ENCODE measurements around the gene UBASH3B.
A peak's percentile ranks its signal among the peaks of the same experiment; 100 is the strongest.

UBASH3B gene

GRCh38 chr11:122679466-122679865 is 23.9 kb downstream of the UBASH3B start:
- no peak for DNase-seq

GRCh38 chr11:122681070-122681469 is 25.5 kb downstream of the UBASH3B start:
- DNase-seq, result no peak

DNA sequence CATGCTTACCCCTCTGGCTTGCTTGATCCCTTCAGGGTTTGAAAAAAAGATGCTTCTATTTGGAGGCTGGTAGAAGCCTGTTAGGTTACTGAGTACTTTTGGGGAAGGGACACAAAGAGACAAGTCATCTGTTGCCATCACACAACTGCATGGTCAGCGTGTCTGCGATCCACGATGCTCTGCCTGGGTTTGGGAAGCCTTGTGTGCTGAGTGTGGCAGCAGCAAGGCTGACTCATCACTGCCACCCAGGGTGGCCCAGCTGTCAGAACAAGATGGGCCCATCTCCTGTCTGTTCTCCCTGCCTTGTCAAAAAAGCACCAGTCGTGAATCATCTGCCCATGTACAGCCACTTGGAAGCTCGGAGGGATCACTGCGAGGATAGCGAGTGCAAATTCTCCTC is 26.2 kb downstream of the UBASH3B start:
- no peak for DNase-seq

DNA sequence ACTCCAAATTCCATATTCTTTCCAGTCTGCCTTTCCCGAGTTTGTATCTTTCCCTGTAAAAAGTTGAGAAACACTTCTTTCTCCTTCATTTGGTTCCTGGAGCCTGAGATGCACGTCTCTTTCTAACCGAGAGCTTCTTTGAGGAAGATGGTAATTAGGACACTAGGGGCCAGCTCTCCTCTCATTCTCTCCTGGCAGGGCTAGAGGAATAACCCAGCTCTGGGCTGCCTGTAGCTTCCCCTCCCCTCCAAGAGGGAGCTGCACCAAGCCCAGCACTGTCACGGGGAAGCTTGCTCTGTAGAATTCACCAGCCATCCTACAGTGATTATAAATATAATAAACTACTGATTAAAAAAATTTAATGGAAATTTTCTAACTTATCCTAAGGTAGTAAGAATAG is 26.9 kb downstream of the UBASH3B start:
- DNase-seq, result no peak

- no peak for DNase-seq
Measured at GRCh38 chr11:122685041-122685440, 29.5 kb downstream of the UBASH3B start.

- DNase-seq, result no peak
Measured at GRCh38 chr11:122686111-122686510, 30.6 kb downstream of the UBASH3B start.

- DNase-seq, result no peak
Measured at GRCh38 chr11:122690384-122690783, 34.9 kb downstream of the UBASH3B start.

GRCh38 chr11:122690801-122691548 is 35.5 kb downstream of the UBASH3B start:
- peak; percentile 57 for DNase-seq

GRCh38 chr11:122691549-122692150 is 36.1 kb downstream of the UBASH3B start:
- no peak for DNase-seq

GRCh38 chr11:122692444-122692843 is 36.9 kb downstream of the UBASH3B start:
- no peak for DNase-seq

GRCh38 chr11:122695076-122695615 is 39.6 kb downstream of the UBASH3B start:
- DNase-seq, result no peak

DNA sequence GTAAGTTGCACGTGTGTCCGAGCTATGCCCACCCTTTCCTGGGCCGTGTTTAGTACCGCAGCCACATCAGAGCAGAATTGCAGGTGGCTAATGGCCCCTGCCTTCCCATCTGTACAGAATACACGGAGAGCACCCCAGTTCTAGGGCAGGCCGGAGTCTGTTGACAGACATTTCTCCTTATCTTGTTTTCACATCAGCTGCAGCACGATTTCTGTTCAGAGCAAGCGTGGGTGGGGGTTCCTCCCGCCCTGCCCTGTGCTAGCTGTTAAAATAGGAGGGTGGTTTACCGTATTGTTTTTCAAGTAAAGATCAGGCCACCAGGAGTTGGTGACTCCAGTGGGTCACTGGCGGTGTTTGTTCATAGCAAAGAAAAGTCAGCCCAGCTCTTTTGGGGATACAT is 41.1 kb downstream of the UBASH3B start:
- no peak for DNase-seq

DNA sequence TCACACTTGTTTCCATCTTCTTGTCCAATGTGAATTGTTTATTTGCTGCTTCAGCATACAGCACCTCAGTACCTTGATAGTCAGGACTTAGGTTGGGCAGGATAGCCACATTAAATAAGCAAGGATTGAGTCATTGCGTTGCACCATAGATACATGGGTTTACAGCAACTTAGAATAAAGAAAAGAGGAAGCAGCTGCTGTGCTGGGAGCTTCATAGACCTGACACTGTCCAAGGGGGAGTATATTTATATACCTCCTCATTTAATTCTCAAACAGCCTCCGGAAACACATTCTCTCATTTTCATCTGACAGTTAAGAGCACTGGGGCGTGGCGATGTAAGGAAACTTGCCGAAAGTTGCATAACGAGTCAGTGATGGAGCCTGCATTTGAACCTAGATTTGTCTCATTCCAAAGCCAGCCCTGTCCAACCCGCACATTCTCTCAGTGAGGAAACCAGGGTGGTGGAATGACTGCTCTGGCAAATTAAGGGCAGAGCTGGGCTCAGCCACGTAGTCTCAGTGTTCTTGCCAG is 42.2 kb downstream of the UBASH3B start:
- peak; percentile 69 for DNase-seq

- DNase-seq, result no peak
Measured at GRCh38 chr11:122698392-122698791, 42.9 kb downstream of the UBASH3B start.

GRCh38 chr11:122700666-122701065 is 45.1 kb downstream of the UBASH3B start:
- no peak for DNase-seq

DNA sequence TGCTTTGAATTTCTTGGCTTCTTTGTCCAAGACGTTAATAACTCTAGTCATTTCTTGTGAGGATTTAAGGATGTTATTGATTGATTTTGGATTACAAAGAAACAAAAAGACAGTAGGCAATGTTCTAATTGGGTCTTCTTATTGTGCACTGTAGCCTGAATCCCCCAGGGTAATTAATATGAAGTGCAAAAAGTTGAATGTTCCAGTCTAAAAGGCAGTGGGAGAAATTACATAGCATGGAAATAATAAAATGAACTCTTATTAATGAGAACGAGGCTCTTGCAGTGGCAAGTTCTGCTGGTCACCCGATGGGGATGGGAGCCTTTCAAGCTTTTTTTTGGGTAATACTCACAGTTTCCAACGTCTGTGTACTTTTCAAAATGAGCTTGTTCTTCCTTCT is 45.6 kb downstream of the UBASH3B start:
- no peak for DNase-seq

DNA sequence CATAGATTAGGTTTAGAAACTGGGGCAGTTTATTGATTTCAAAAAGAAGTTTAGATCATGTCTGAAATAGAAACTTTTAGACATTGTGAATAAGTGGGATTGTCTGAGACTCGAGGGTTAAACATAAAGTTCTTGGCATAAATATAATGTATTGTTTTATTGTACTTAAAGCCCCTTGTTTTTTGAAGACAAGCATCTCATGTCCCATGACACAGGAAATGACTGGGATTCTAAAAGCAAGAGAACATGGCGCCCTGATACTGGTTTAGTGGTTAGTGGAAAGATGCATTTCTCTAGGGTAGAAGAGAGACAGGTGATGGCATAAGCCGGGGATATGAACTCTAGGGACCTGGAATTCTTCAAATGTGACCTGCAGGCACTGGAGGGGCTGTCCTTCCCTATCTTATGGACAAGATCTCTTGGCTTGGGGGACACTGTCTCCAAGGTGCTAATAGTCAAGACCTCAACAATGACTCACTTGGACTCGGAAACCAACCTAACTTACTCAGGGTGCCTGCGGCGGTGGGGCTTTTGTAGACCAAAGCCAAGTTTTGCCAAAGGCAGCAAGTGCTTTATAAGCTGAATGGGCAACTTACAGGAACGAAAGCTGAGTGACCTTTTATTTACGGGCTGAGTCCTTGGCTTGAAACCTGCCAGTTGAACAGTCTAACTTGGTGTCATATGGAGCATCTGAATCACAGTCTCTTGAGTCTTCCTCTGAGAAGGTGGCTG is 48.2 kb downstream of the UBASH3B start:
- DNase-seq, result no peak

- no peak for DNase-seq
Measured at GRCh38 chr11:122705396-122705795, 49.9 kb downstream of the UBASH3B start.

DNA sequence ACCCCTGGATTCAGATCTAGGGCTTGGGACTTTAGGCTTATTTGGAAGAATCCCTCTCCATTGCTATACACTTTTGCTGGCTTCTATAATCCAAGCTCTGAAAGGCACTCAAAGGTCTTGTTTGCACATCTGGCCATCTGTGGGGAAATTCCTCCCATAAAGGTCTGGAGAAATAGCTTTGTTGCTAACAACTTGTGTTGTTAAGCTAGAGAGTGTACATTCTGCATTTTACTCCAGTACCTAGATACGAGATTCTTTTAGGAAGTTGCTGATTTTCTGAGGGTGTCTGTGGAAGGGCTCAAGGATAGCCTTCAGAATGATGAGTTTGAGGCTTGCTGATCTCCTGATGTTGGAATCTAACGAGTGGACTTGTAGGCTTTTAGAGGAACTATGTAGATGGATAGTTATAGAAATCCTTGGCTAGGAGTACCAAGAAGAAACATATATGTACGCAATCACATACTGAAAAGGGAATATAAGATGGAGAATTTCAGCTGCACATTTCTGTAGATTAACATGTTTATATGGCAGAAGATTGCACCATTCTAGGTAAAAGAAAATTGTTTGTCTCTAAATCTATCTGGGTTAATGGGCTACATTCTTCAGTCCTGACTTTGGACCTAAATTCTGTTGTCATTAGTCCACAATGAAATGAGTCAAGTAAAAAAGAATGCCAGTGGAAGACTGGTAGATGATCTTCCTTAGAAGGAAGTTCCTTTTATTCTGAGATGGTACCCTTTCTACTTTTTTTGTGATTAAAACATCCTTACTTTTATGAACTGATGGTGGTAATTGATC is 51.0 kb downstream of the UBASH3B start:
- peak; percentile 90 for DNase-seq

GRCh38 chr11:122707111-122707510 is 51.6 kb downstream of the UBASH3B start:
- no peak for DNase-seq

DNA sequence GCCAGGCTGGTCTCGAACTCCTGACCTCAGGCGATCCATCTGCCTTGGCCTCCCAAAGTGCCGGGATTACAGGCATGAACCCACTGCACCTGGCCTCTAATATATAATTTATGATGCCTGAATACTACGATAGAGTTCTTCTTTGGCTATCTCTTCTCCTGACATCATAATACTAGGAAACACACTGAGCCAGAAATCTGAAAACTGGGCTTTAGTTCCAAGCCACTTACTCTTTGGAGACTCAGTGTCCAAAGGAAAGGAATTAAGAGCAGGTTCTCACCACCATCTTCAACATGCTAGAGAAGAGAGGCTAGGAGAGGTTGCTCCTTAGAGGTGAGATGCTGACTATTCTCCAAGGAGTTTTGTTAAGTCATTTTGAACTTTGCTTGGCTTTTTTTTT is 52.4 kb downstream of the UBASH3B start:
- no peak for DNase-seq

- peak; percentile 77 for DNase-seq
Measured at GRCh38 chr11:122709039-122709760, 53.7 kb downstream of the UBASH3B start.

Data from fibroblast of skin of right quadriceps (primary cell).